GM23248 (cell line): Measurements from ENCODE around the gene LRRC28. TPM values are rescaled to one million over a fixed set of nuclear protein-coding genes. Genes with fewer than 3 reads are reported as not detected.

Experiments
- DNase-seq: peaks from one replicate; pipeline ENCODE4 v3.0.0-alpha.2; 2015
- H2AFZ ChIP-seq: fragments of 200-600 bp; sonication (generic); 2 replicates; pipeline ENCODE4 v1.6.1; 2016; ENCODE audit warnings: antibody characterized with exemption
- H3F3A ChIP-seq: fragments of 200-600 bp; sonication (generic); 2 replicates; pipeline ENCODE4 v1.6.1; 2016; ENCODE audit warnings: mild to moderate bottlenecking, antibody characterized with exemption, mixed run types; ENCODE audit not compliant: insufficient read depth
- H3K27ac ChIP-seq: fragments of 200-600 bp; sonication (generic); 2 replicates; pipeline ENCODE4 v1.5.1; 2016; ENCODE audit warnings: mild to moderate bottlenecking
- H3K27me3 ChIP-seq: fragments of 200-600 bp; sonication (generic); replicated peaks from 2 replicates; pipeline ENCODE4 v1.6.1; 2016; ENCODE audit warnings: mild to moderate bottlenecking; ENCODE audit not compliant: insufficient read depth
- H3K36me3 ChIP-seq: fragments of 200-600 bp; sonication (generic); 2 replicates; pipeline ENCODE4 v1.6.1; 2016; ENCODE audit warnings: low read depth, mild to moderate bottlenecking
- H3K4me1 ChIP-seq: fragments of 200-600 bp; sonication (generic); 2 replicates; pipeline ENCODE4 v1.6.1; 2016; ENCODE audit warnings: mild to moderate bottlenecking; ENCODE audit not compliant: insufficient read depth
- H3K4me2 ChIP-seq: fragments of 200-600 bp; sonication (generic); one replicate; pipeline ENCODE4 v1.6.1; 2016; ENCODE audit warnings: mild to moderate bottlenecking; ENCODE audit not compliant: unreplicated experiment
- H3K4me3 ChIP-seq: fragments of 200-600 bp; sonication (generic); 2 replicates; pipeline ENCODE4 v1.5.1; 2016; ENCODE audit warnings: mild to moderate bottlenecking
- H3K79me2 ChIP-seq: fragments of 200-600 bp; sonication (generic); 2 replicates; pipeline ENCODE4 v1.6.1; 2016; ENCODE audit warnings: mild to moderate bottlenecking; ENCODE audit not compliant: insufficient read depth
- H3K9ac ChIP-seq: fragments of 200-600 bp; sonication (generic); 2 replicates; pipeline ENCODE4 v1.6.1; 2016; ENCODE audit warnings: mild to moderate bottlenecking
- H3K9me2 ChIP-seq: fragments of 200-600 bp; sonication (generic); 2 replicates; pipeline ENCODE4 v1.6.1; 2016; ENCODE audit warnings: mixed run types, mild to moderate bottlenecking, moderate library complexity; ENCODE audit not compliant: insufficient read depth
- H3K9me3 ChIP-seq: fragments of 200-600 bp; sonication (generic); one replicate; pipeline ENCODE4 v1.6.1; 2017; ENCODE audit warnings: low read depth
- H4K20me1 ChIP-seq: fragments of 200-600 bp; sonication (generic); 2 replicates; pipeline ENCODE4 v1.6.0; 2016; ENCODE audit not compliant: insufficient read depth
- EZH2 ChIP-seq: fragments of 200-600 bp; sonication (generic); IDR thresholded peaks from 2 replicates; pipeline ENCODE4 v1.6.1; 2018; ENCODE audit warnings: antibody characterized with exemption, mild to moderate bottlenecking; ENCODE audit not compliant: insufficient read depth, poor library complexity, severe bottlenecking
- EZH2phosphoT487 ChIP-seq: fragments of 200-600 bp; sonication (generic); IDR thresholded peaks from 2 replicates; pipeline ENCODE4 v1.6.1; 2018; ENCODE audit warnings: antibody characterized with exemption, moderate library complexity, mild to moderate bottlenecking, low read depth; ENCODE audit not compliant: insufficient read depth
- WGBS, 2 experiments: methylation state at CpG; one replicate each; pipeline ENCODE4 v1.1.6; 2015 to 2017; ENCODE audit warnings: low lambda C conversion rate in 2 of 2, low coverage in 1 of 2; ENCODE audit errors: missing lambda C conversion rate in 2 of 2; 5-methylcytosine and 5-hydroxymethylcytosine counted together
- in situ Hi-C: fragments of 300-500 bp; cut with MboI; formaldehyde crosslinking; loops from 2 replicates; pipeline ENCODE4 v1.15.0; 2020
- polyA plus RNA-seq: library from polyadenylated mRNA; unstranded; fragments of >200 nt; fragmentation: Nextera tagmentation; extraction: Ambion mirVana; gene quantifications from 2 replicates; pipeline ENCODE4 v1.2.1, GENCODE V29; 2016
- total RNA-seq: library from RNA; depleted of rRNA; stranded (reverse); fragments of >200 nt; shearing (Covaris generic); gene quantifications from 2 replicates; pipeline ENCODE4 v1.2.3, GENCODE V29; 2014

The LRRC28 gene
- total and polyA plus RNA-seq, 2 experiments from 2014 or later: 18.4 to 30.8 TPM

DNA sequence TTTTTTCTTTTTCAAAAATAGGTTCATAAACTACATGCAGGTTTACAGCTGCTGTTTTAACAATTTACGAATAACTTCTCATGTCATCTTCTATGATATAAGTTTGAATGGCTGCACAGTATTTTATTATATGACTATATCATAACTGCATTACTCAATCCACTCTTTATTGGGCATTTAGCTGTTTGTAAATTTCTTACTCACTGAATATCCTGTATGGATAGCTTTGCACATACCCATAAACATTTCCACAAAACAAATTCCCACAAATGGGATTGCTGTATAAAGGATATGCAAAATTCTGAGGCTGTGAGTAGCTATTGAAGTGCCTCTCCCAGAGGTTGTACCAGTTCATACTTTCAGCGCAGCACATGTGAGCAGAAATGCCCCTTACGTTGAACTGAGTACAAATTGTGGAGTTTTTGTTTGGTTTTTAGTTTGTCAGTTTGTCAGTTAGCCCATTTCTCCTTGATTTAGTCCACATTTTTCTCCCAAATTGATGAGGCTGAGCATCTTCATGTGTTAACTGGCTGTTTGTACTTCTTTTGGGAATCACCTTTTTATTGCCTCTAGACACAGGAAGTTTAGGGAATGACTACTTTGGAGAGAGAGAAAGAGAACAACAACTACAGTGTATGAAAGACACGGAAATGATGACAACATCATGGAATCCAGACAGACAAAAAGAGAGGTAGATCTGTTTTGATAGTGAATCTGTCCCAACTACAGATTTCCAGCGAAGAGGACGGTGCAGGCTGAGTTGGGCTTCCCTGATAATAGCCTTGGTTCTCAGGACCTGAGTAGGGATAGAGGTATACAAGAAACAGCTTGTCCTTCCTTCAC is 26.7 kb upstream of the LRRC28 start:
- H3K9ac ChIP-seq: no peak overlapping the region
- H3K27ac ChIP-seq: no peak overlapping the region
- H4K20me1 ChIP-seq: no peaks in the 10 kb centered on the region
- H3K9me2 ChIP-seq: no peaks in the 10 kb centered on the region
- no peaks in the 10 kb centered on the region for H3K27me3 ChIP-seq
- peaks cover 4% of the 10 kb centered on the region; the same call in 1 of the 2 replicates for H3K79me2 ChIP-seq
- no peaks in the 10 kb centered on the region for H3F3A ChIP-seq
- peaks cover 17% of the 10 kb centered on the region for H3K36me3 ChIP-seq
- in situ Hi-C loops: no loop called here
- no peak for TF ChIP-seq EZH2phosphoT487
- no peak for TF ChIP-seq EZH2
- H3K4me2 ChIP-seq: no peak overlapping the region
- whole genome bisulfite sequencing, 2 experiments: 79 to 86% methylated on average over 6 of the region's 6 CpGs
- no peak overlapping the region for H3K4me3 ChIP-seq
- no peak for DNase-seq
- H2AFZ ChIP-seq: no peak overlapping the region
- H3K9me3 ChIP-seq: no peaks in the 10 kb centered on the region
- H3K4me1 ChIP-seq: no peaks in the 10 kb centered on the region

DNA sequence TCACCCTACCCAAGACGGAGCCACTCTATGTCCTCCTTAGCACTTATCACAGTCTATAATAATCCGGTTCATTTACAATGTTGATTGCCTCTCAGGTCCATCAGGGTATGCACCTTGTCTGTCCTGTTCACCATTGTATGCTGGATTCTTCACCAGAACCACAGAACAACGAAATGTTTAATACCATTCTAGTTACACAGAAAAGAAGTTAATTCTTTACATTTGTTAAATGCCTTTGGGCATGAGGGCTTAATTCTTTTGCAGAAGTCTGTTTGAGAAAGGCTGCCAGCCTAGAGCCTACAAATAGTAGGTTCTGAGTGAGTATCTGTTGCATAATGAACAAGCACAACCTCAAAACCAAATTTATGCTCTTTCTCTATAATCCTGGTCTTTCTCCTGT is 24.5 kb upstream of the LRRC28 start:
- in situ Hi-C loops: no loop called here
- 34 to 37% methylated on average over 3 of the region's 3 CpGs for whole genome bisulfite sequencing, 2 experiments
- Histone ChIP-seq H3K4me2 (no peak overlapping the region), H3F3A (no peaks in the 10 kb centered on the region), H3K36me3 (peaks cover 15% of the 10 kb centered on the region), H3K79me2 (peaks cover 17% of the 10 kb centered on the region; the same call in 1 of the 2 replicates), H3K9me3 (no peaks in the 10 kb centered on the region), H3K27me3 (no peaks in the 10 kb centered on the region), H3K27ac (no peak overlapping the region), H3K9ac (no peak overlapping the region), H2AFZ (no peak overlapping the region), H3K9me2 (no peaks in the 10 kb centered on the region), H4K20me1 (no peaks in the 10 kb centered on the region), H3K4me3 (no peak overlapping the region), H3K4me1 (no peaks in the 10 kb centered on the region)
- no peak for DNase-seq
- no peak for TF ChIP-seq EZH2phosphoT487
- no peak for TF ChIP-seq EZH2

DNA sequence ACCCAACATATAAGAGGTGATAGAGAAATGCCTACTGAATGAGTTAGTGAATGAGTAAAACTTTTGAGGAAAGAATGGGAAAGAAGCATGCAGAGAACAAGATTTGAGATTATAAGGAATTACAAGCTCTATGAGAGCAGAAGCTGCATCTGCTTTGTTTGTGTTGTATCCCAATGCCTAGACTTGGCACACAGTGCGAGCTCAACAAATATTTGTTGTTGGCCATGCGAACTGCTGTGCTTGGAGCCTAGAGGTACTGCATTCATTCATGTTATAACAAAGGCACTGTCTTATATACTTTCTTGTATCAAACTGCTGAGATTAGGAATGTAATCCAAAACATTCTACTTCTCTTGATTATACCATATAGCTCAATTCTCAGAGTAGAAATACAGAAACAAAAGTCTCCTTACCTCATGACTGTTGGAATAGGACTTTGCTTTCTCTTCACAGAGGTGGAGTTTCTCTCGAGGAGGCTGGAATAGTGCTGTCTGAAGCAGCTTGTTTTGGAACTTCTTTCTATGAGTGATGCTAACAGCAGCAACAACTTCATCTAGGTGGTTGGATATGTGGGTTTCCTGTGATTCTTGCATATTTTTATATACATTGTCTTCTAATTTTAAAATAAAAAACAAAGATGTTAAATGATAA is 23.0 kb upstream of the LRRC28 start:
- in situ Hi-C loops: no loop called here

DNA sequence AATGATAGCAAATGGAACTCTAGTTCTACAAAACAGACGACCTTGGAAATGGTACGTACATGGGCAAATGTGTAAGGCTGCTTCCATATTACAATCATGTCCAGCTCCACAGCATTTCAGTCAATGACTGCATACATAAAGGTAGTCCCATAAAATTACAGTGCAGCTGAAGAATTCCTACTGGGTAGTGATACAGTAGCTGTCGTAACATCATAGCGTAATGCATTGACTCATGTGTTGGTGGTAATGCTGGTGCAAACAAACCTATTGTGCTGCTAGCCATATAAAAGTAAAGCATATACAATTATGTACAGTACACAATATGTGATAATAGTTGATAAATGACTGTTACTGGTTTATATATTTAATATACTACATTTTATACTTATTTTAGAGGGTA is 20.4 kb upstream of the LRRC28 start:
- no peak overlapping the region for H3K4me3 ChIP-seq
- in situ Hi-C loops: no loop called here
- no peaks in the 10 kb centered on the region for H3K27me3 ChIP-seq
- no peak for TF ChIP-seq EZH2phosphoT487
- TF ChIP-seq EZH2: no peak
- peaks cover 23% of the 10 kb centered on the region; the same call in 1 of the 2 replicates for H3K79me2 ChIP-seq
- no peaks in the 10 kb centered on the region for H4K20me1 ChIP-seq
- no peak overlapping the region for H2AFZ ChIP-seq
- H3K9ac ChIP-seq: no peak overlapping the region
- H3K4me2 ChIP-seq: no peak overlapping the region
- H3F3A ChIP-seq: no peaks in the 10 kb centered on the region
- no peaks in the 10 kb centered on the region for H3K4me1 ChIP-seq
- H3K9me3 ChIP-seq: no peaks in the 10 kb centered on the region
- H3K36me3 ChIP-seq: peaks cover 16% of the 10 kb centered on the region
- H3K27ac ChIP-seq: no peak overlapping the region
- no peaks in the 10 kb centered on the region for H3K9me2 ChIP-seq
- 96 to 97% methylated on average over 4 of the region's 4 CpGs for WGBS, 2 experiments
- DNase-seq: no peak

More for the DNA sequence above, 23.0 kb upstream of the LRRC28 start:
- Histone ChIP-seq H3K4me3 (no peak overlapping the region), H3K27me3 (no peaks in the 10 kb centered on the region), H3K4me2 (no peak overlapping the region), H3K4me1 (no peaks in the 10 kb centered on the region), H3K9me2 (no peaks in the 10 kb centered on the region), H2AFZ (no peak overlapping the region), H3K36me3 (peaks cover 19% of the 10 kb centered on the region), H3F3A (no peaks in the 10 kb centered on the region), H3K27ac (no peak overlapping the region), H3K9ac (no peak overlapping the region), H4K20me1 (no peaks in the 10 kb centered on the region), H3K9me3 (no peaks in the 10 kb centered on the region), H3K79me2 (peaks cover 17% of the 10 kb centered on the region; the same call in 1 of the 2 replicates)
- WGBS, 2 experiments: 82 to 84% methylated on average over 3 of the region's 3 CpGs
- no peak for DNase-seq
- TF ChIP-seq EZH2phosphoT487: no peak
- no peak for TF ChIP-seq EZH2
